Measurements from ENCODE around the gene ABCC10.
"Not testable (repeated sequence)": the region's sequence is repeated elsewhere in the genome, so short reads cannot be mapped to it uniquely, and the experiment has no call there.

ABCC10 gene

DNA sequence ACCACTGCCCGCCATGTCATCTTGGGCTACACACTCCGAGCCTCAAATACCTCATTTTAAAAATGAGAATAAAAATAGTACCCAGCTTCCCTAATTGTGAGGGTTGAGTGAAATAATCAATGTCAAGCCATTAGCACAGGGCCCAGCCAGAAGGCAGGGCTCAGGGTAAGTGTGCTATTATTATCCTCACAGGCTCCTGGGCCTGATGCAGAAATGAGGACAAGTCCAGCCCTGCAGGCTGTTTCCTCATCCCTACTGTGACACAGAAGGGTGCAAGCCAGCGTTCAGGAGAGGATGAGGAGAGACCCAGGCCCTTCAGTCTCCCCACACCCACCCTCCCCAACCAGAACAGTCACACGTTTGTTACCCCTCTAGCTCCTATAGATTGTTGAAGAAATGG, 24.0 kb downstream of the ABCC10 start:
- no peak overlapping the region for H3K4me3 ChIP-seq (ENCODE audit: low read length)
- H3K9me3 ChIP-seq (replicated peaks; ENCODE audit: low read length), result no peaks in the 10 kb centered on the region
- peaks cover 6% of the 10 kb centered on the region for H3K27me3 ChIP-seq (ENCODE audit: control insufficient read depth, insufficient read depth, low read length)
- H3K9ac ChIP-seq (ENCODE audit: low read depth, low read length), result no peak overlapping the region
- H3K4me1 ChIP-seq (ENCODE audit: control insufficient read depth, insufficient read depth, low read length), result peaks cover 9% of the 10 kb centered on the region
- peaks cover 50% of the 10 kb centered on the region for H3K36me3 ChIP-seq (ENCODE audit: insufficient read depth, low read length)
- no peak overlapping the region for H3K4me2 ChIP-seq (ENCODE audit: low read length)

DNA sequence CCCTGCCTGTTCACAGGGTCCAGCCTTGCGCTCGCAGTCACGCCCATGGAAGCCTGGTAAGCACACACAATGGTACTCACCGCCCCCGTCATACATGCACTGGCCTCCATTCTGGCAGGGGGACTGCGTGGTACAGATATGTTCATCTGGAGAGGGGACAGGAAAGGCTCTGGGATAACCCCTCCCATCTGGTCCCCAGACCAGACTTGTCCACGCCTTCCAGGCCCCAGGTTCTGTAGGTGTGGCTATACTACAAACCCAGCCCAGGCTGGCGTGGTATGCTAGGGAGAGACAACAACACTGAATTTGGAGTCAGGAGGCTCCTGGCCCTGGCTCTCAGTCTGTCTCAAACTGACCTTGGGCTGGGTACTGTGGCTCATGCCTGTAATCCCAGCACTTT, 24.6 kb downstream of the ABCC10 start:
- Histone ChIP-seq H3K9ac (ENCODE audit: low read depth, low read length) (no peak overlapping the region), H3K4me3 (ENCODE audit: low read length) (no peak overlapping the region), H3K27me3 (ENCODE audit: control insufficient read depth, insufficient read depth, low read length) (peaks cover 6% of the 10 kb centered on the region), H3K4me2 (ENCODE audit: low read length) (no peak overlapping the region), H3K4me1 (ENCODE audit: control insufficient read depth, insufficient read depth, low read length) (peaks cover 9% of the 10 kb centered on the region), H3K9me3 (replicated peaks; ENCODE audit: low read length) (no peaks in the 10 kb centered on the region), H3K36me3 (ENCODE audit: insufficient read depth, low read length) (peaks cover 50% of the 10 kb centered on the region)

DNA sequence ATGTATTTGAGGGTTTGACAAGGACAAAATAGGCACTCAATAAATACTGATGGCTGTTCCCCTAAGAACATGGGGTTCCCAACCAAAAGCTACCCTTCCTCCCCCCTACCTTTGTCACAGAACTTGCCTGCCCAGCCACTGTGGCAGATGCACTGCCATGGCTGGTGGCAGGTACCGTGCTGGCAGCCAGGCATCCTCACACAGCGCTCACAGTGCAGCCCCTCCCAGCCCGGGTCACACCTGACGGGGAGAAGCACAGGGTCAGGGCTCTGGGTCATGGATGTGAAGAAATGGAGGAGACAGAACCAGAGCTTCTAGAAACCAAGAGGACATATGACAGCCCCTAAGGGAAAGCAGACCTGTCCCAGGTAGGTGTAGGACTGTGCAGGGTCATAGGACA, 25.6 kb downstream of the ABCC10 start:
- Histone ChIP-seq H3K9me3 (replicated peaks; ENCODE audit: low read length) (no peaks in the 10 kb centered on the region), H3K36me3 (ENCODE audit: insufficient read depth, low read length) (peaks cover 44% of the 10 kb centered on the region), H3K4me2 (ENCODE audit: low read length) (no peak overlapping the region), H3K4me3 (ENCODE audit: low read length) (no peak overlapping the region), H3K9ac (ENCODE audit: low read depth, low read length) (no peak overlapping the region), H3K4me1 (ENCODE audit: control insufficient read depth, insufficient read depth, low read length) (peaks cover 9% of the 10 kb centered on the region), H3K27me3 (ENCODE audit: control insufficient read depth, insufficient read depth, low read length) (peaks cover 6% of the 10 kb centered on the region)

DNA sequence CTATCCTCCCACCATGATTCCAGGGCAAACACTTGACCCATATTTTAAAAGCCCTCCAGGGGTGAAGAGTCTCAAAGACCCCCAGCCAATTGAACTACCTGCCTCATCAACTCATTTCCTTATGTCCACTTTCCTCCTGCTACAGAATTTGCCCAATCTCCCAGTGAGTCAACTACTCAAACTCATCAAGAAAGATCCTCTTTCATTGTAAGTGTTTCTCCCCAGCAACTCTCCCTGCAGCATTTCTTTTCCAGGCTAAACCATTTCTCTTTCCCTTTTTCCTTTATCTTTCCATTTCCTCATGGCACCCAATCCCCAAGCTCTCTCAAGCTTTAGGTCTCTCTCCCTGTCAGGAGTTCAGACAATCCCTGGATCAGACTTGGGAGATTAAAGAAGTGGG, 26.5 kb downstream of the ABCC10 start:
- peaks cover 35% of the 10 kb centered on the region for H3K36me3 ChIP-seq (ENCODE audit: insufficient read depth, low read length)
- H3K4me3 ChIP-seq (ENCODE audit: low read length), result no peak overlapping the region
- peaks cover 6% of the 10 kb centered on the region for H3K27me3 ChIP-seq (ENCODE audit: control insufficient read depth, insufficient read depth, low read length)
- peaks cover 9% of the 10 kb centered on the region for H3K4me1 ChIP-seq (ENCODE audit: control insufficient read depth, insufficient read depth, low read length)
- H3K4me2 ChIP-seq (ENCODE audit: low read length), result peak overlapping the region; percentile 87
- no peak overlapping the region for H3K9ac ChIP-seq (ENCODE audit: low read depth, low read length)
- H3K9me3 ChIP-seq (replicated peaks; ENCODE audit: low read length), result no peaks in the 10 kb centered on the region

DNA sequence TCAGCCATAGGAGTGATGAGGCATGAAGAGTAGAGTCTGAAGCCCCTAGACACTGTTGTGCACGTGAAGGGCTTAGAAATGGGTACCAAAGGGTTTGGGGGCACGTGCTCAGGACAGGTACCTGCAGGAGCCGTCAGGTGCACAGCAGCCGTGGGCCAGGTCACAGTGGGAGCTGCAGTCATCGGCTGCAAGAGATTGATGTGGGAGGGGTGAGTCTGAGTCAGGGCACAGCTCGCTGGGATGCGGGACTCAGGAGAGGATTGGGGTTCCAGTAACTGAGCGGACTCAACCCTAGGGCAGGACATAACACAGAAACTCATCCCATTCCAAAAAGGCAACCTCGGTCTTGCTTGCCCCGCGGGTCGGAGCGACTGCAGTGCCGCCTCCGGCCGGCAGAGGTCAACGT, 27.0 kb downstream of the ABCC10 start:
- peaks cover 9% of the 10 kb centered on the region for H3K4me1 ChIP-seq (ENCODE audit: control insufficient read depth, insufficient read depth, low read length)
- H3K9ac ChIP-seq (ENCODE audit: low read depth, low read length), result no peak overlapping the region
- H3K36me3 ChIP-seq (ENCODE audit: insufficient read depth, low read length), result peaks cover 33% of the 10 kb centered on the region
- peak overlapping the region; percentile 87 for H3K4me2 ChIP-seq (ENCODE audit: low read length)
- H3K9me3 ChIP-seq (replicated peaks; ENCODE audit: low read length), result no peaks in the 10 kb centered on the region
- peak overlapping the region; percentile 74 for H3K4me3 ChIP-seq (ENCODE audit: low read length)
- H3K27me3 ChIP-seq (ENCODE audit: control insufficient read depth, insufficient read depth, low read length), result peaks cover 6% of the 10 kb centered on the region

DNA sequence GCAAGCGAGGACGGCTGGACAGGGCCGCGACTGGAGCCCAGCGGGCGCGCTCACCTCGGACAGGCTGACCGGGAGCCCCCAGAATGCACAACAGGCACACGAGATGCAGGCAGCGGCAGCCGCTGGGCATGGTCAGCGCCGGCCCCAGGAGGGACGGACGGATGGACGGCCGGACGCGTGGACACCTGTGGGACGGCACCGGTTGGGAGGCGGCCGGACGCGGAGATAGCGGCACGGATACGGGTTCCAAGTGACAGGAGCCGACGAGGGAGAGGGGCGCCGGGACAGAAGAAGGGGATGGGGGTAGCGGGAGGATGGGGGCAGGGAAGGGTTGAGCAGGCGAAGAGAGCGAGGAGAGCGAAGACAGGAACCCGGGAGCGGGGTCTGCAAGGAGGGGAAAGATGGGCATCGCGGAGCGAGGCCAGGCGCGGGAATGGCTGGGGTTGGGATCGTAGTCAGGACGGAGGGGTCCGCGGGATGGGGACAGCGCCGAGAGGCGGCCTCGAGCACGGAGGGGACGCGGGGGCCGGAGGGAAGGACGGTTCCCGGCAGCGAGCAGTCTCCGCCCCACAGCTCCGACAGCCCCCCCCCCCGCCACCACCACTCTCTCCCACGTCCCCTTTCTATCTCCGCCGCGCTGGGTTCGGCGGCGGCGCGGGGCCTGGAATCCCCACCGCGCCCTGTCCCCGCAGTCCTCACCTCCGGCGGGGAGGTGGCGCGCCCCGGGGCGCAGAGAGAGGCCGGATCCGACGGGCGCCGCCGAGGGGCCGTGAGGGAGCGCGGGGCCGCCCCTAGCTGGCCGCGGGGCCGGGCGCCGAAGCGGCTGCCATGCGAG, 27.6 kb downstream of the ABCC10 start:
- Histone ChIP-seq H3K36me3 (ENCODE audit: insufficient read depth, low read length) (peaks cover 27% of the 10 kb centered on the region), H3K4me2 (ENCODE audit: low read length) (peak overlapping the region; percentile 87), H3K27me3 (ENCODE audit: control insufficient read depth, insufficient read depth, low read length) (peaks cover 6% of the 10 kb centered on the region), H3K4me3 (ENCODE audit: low read length) (peak overlapping the region; percentile 74), H3K9me3 (replicated peaks; ENCODE audit: low read length) (no peaks in the 10 kb centered on the region), H3K4me1 (ENCODE audit: control insufficient read depth, insufficient read depth, low read length) (peaks cover 9% of the 10 kb centered on the region), H3K9ac (ENCODE audit: low read depth, low read length) (peak overlapping the region; percentile 50)

DNA sequence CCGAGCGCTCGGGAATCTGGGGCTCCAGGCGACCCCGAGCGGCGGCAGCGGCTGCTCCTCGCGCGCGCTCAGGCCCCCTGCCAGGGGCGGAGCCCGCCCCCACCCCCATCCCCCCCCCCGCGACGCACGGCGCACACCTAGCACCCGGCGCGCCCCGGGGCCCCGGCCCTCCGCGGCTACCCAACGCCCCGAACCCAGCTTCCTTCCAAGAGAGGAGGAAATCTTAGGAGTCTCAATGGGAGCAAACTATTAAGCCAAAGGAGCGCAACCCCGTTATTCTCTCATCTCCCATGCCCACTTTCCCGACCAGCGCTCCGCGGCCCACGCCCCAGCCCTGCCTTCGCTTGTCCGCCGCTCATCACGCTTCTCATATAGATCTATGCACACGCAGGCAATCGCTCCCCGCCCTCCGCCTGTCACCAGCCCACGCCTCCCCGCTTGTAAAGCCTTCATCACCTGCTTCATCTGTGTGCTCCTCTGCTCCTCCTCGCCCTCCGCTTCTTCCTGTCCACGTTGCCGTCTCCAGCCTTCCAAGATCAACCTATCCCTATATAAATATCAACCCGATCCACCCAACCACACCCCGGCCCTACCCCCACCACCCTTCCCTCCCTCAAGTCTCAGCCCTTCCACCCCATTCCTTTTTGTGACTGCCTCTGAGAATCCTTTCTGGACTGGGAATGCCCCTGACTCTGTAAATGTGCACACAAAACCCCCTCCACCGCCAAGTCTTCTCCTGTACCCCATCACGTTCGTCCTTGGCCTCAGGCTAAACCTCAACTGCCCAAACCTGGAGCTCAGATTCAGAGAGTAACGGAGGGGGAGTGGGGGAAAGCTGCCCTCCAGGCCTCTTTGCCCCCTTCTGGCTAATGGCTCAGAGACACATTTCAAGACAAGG, 28.4 kb downstream of the ABCC10 start, which contains the start of gene DLK2:
Gene DLK2 (minus strand): TSS at position 18 of the 898 bp plus-strand sequence. CDS start 723 bp downstream, outside the sequence.
- Histone ChIP-seq H3K4me1 (ENCODE audit: control insufficient read depth, insufficient read depth, low read length) (peaks cover 9% of the 10 kb centered on the region), H3K36me3 (ENCODE audit: insufficient read depth, low read length) (peaks cover 19% of the 10 kb centered on the region), H3K9me3 (replicated peaks; ENCODE audit: low read length) (no peaks in the 10 kb centered on the region), H3K4me2 (ENCODE audit: low read length) (peak within 1 kb of the TSS; percentile 87), H3K9ac (ENCODE audit: low read depth, low read length) (peak within 1 kb of the TSS; percentile 50), H3K4me3 (ENCODE audit: low read length) (peak within 1 kb of the TSS; percentile 74), H3K27me3 (ENCODE audit: control insufficient read depth, insufficient read depth, low read length) (peaks cover 6% of the 10 kb centered on the region)

DNA sequence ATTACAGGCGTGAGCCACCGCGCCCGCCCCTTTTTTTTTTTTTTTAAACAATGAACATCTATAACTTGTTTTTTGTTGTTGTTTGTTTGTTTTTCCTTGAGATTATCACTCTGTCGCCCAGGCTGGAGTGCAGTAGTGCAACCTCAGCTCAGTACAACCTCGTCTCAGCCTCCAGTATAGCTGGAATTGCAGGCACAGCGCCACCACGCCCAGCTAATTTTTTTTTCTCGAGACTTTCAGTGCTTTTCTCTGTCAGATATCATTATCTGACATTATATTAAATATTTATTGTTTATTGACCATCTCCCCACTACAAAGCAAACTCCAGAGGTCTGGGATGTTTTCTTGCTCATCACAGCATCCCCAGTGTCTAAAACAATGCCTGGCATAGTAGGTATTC, 30.3 kb downstream of the ABCC10 start:
- peaks cover 15% of the 10 kb centered on the region for H3K27me3 ChIP-seq (ENCODE audit: control insufficient read depth, insufficient read depth, low read length)
- H3K4me1 ChIP-seq (ENCODE audit: control insufficient read depth, insufficient read depth, low read length), result peaks cover 9% of the 10 kb centered on the region
- H3K9ac ChIP-seq (ENCODE audit: low read depth, low read length), result no peak overlapping the region

DNA sequence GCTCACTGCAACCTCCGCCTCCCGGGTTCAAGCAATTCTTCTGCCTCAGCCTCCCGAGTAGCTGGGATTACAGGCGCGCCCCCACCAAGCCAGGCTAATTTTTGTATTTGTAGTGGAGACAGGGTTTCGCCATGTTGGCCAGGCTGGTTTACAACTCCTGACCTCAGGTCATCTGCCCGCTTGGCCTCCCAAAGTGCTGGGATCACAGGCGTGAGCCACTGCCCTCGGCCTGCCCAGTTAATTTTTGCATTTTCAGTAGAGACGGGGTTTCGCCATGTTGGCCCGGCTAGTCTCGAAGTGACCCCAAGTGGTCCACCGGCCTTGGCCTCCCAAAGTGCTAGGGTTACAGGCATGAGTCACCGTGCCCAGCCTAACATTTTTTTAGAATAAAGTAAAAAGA, 30.8 kb downstream of the ABCC10 start:
- H3K4me3 ChIP-seq (ENCODE audit: low read length); H3K9ac ChIP-seq (ENCODE audit: low read depth, low read length); H3K4me1 ChIP-seq (ENCODE audit: control insufficient read depth, insufficient read depth, low read length); H3K9me3 ChIP-seq (replicated peaks; ENCODE audit: low read length); H3K4me2 ChIP-seq (ENCODE audit: low read length); H3K36me3 ChIP-seq (ENCODE audit: insufficient read depth, low read length): not testable (repeated sequence)
- H3K27me3 ChIP-seq (ENCODE audit: control insufficient read depth, insufficient read depth, low read length), result peaks cover 16% of the 10 kb centered on the region

More for the DNA sequence above, 30.3 kb downstream of the ABCC10 start:
- peaks cover 6% of the 10 kb centered on the region for H3K36me3 ChIP-seq (ENCODE audit: insufficient read depth, low read length)
- H3K4me3 ChIP-seq (ENCODE audit: low read length), result no peak overlapping the region
- no peaks in the 10 kb centered on the region for H3K9me3 ChIP-seq (replicated peaks; ENCODE audit: low read length)
- no peak overlapping the region for H3K4me2 ChIP-seq (ENCODE audit: low read length)

DNA sequence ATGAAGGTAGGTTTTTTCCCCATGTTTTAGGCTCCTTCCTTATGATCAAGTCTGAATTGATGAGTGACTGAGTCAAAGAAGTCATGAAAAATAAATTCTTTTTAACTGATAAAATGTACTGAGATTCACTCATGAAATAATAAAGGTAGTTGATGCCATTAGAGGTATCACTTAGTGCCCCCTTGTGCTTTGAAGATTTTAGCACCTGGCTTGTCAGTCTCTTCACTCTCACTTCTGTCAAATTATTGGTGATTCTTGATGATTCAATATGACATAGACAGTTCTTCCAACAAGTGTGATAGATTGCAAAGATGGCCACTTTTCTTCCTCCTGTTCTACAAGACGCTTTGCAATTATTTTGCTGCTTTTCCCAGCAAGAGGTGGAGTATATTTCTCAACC, 32.2 kb downstream of the ABCC10 start:
- Histone ChIP-seq H3K36me3 (ENCODE audit: insufficient read depth, low read length) (no peaks in the 10 kb centered on the region), H3K9me3 (replicated peaks; ENCODE audit: low read length) (no peaks in the 10 kb centered on the region), H3K4me1 (ENCODE audit: control insufficient read depth, insufficient read depth, low read length) (peaks cover 9% of the 10 kb centered on the region), H3K9ac (ENCODE audit: low read depth, low read length) (no peak overlapping the region), H3K27me3 (ENCODE audit: control insufficient read depth, insufficient read depth, low read length) (peaks cover 16% of the 10 kb centered on the region), H3K4me3 (ENCODE audit: low read length) (no peak overlapping the region), H3K4me2 (ENCODE audit: low read length) (no peak overlapping the region)

DNA sequence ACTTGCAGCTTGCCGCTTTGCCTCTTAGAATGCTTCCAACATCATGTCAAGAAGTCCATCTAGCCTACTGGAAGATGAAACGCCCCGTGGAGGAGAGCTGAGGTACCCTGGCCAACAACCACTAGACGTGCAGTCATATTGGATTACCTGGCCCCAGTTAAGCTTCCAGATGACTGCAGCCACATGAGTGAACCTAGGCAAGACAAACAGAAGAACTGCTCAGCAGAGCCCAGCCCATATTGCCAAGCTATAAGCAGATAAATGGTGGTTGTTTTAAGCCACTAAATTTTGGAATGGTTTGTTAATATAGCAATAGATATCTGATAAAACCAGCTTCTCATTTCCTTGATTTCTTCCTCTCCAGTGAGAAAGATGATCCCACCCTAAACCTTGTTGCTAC, 32.7 kb downstream of the ABCC10 start:
- Histone ChIP-seq H3K9ac (ENCODE audit: low read depth, low read length) (no peak overlapping the region), H3K4me1 (ENCODE audit: control insufficient read depth, insufficient read depth, low read length) (peaks cover 4% of the 10 kb centered on the region), H3K36me3 (ENCODE audit: insufficient read depth, low read length) (no peaks in the 10 kb centered on the region), H3K4me3 (ENCODE audit: low read length) (no peak overlapping the region), H3K9me3 (replicated peaks; ENCODE audit: low read length) (no peaks in the 10 kb centered on the region), H3K4me2 (ENCODE audit: low read length) (no peak overlapping the region), H3K27me3 (ENCODE audit: control insufficient read depth, insufficient read depth, low read length) (peaks cover 16% of the 10 kb centered on the region)
